Measurements from ENCODE around the gene LIN7B.

Gene LIN7B

DNA sequence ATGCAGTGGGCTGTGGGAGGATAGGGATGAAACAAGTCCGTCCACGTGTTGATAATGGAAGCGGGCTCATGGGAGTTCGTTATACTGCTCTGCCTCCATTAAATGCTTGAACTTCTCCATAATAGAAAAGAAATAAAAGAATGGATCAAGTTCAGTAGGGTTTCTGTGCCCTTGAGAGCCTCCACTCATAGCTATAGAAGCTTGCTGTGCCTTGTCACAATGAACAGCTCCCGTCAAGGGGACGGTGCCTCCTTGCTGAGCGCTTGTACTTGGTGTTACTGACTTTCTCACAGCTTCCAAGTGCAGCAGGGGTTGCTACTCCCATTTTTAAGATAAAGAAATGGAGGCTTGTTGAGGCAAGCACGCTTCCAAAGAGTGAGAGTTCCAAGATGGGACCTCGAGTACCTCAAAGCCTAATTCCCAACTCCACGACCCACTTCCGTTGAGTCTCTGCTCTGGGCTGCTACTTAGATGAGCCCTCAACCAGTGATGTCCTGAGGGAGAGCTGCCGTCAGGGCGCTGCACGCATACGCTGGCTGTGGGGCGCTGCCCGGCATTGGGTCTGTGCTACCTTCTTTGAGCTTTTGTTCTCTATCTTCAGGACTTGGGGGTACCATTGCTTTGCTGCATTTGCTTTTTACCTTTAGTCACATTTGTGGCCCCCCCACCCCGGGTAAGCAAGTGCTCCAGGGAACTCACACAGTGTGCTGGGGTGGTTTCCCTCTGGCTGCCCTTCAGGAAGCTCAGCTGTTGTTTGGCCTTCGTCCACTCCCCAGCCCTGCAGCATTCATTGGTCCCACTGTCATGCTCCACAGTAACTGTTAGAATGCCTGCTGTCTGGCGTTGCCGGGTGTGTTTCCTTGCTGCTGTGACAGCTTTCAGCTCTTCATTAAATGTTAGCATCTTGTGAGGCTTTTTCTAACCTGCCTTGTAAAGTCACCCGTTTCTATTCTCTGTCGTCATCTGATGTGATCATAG, 19.4 kb upstream of the LIN7B start:
- DNase-seq (ENCODE audit: low spot score) = no peak

DNA sequence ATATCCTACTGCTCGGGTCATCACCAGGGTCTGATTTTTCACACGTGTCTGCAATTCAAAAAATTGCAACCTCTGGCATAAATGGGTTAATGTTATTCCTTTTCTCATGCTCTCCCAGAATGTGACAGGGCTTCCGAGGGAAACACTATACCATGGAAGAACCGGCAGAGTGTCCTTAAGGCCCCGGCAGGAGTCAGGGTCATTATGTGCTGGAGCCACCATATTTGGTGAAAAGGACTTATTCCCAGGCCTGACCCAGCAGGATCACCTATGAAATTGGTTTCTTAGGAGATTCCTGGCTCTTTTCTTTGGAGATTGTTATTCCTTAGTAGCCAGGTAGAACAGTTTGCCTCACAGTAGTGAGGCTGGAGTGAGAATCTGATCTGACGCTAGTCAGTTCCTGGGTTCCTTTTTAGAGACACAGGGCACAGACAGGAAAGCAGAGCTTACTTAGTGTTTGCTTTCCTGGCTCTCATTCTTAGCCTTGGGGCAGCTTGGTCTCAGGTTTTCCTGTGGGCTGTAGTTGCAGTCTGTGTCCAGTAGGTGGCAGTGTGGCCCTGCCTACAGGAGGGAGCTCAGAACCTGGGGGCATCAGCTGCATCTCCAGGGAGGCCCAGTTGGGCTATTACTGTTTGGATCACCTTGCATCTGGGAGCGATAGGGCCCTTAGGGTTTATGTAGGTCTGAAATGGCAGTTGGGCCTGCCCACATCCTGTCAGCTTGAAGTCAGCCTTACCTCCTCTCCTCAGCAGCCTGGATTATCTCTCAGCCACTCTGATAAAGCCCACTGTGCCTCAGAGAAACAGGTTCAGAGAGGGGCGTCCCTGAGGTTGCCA, 16.5 kb upstream of the LIN7B start:
- peak; percentile 84 for DNase-seq (ENCODE audit: low spot score)

DNA sequence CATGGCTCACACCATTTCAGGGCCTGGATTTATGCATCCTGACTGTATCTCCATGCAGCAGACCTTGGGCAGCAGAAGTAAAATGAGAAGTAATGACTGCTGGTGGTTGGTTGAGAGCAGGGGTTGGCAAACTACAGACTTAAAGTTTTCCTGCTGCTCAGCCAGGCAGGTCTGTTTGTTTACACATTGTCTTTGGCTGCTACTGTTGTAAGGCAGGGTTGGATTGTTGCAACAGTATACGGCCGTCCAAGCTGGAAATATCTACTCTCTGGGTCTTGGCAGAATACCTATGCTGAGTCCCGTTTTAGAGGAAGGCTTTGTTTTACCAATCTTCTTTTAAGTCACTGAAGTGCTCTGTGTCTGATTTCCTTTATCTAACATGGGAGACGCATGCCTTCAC, 15.4 kb upstream of the LIN7B start:
- DNase-seq (ENCODE audit: low spot score) = no peak

DNA sequence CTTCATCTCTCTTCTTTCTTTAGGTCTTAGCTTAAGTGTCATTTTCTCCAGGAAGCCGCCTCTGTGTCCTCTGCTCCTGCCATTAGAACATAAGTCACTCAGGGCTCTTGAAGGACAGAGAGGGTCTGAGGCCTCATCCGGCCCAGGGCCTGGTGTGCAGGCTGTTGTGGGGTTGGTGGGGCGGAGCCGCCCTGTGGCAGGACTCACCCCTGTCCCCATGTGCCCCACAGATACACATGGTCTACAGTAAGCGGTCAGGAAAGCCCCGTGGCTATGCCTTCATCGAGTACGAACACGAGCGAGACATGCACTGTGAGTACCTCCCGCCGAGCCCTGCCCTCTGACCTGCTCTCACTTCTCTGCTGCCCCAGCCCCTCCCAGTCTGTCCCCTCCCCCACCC, 13.0 kb upstream of the LIN7B start:
- DNase-seq (ENCODE audit: low spot score) = peak; percentile 3

DNA sequence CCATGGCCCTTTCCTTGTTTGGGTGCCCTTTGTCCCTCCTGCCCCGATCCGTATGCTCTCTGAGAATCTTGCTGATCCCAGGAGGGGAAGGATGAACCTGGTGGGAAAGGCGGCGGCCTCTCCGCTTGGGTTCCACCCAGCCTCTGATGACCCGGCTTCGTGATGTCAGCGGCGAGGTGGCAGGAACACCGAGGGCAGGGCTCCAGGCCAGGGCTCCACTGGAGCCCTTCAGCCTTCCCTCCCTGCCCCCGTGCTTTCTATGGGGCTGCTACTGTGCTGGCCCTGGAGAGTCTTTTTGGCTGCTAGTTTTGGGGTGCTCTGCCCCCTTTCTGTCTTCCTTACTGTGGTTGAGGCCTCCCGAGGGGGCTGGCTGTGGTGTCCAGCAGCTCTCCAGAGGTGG, 11.9 kb upstream of the LIN7B start:
- DNase-seq (ENCODE audit: low spot score) = no peak

DNA sequence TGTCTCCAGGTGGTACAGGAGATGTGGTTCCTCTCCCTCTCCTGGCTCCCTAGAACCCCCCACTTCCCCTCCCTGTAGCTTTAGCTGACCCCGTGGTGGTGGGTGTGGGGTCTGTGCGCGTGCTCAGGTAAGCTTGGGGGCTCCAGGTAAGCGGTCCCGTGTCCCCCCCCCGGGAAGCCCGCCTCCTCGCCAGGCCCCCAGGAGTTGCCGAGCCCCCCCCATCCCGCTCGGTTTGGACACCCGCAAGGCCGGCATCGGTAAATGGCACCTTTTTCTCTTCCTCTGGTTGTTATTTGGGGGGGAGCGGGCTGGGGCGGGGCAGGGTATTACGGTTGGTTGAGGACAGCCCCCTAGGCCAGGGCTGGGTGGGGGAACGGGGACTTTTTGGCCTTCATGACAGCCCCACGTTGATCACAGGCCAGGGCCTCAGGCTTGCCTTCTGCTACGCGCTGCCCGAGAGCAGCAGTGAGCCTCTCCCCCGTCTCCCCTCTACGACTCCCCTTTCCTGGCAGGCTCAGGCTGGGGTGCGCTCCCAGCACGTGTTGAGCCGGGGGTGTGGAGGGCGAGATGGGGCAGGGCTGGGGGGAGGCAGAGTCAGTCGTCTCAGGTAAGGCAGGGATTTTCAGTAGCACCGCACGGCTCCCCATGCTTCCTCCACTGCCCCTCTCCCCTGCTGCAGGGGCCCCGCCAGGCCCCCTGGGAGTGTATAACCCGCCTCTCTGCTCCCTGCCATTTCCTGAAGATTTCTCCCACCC, 10.7 kb upstream of the LIN7B start:
- DNase-seq (ENCODE audit: low spot score) = no peak

DNA sequence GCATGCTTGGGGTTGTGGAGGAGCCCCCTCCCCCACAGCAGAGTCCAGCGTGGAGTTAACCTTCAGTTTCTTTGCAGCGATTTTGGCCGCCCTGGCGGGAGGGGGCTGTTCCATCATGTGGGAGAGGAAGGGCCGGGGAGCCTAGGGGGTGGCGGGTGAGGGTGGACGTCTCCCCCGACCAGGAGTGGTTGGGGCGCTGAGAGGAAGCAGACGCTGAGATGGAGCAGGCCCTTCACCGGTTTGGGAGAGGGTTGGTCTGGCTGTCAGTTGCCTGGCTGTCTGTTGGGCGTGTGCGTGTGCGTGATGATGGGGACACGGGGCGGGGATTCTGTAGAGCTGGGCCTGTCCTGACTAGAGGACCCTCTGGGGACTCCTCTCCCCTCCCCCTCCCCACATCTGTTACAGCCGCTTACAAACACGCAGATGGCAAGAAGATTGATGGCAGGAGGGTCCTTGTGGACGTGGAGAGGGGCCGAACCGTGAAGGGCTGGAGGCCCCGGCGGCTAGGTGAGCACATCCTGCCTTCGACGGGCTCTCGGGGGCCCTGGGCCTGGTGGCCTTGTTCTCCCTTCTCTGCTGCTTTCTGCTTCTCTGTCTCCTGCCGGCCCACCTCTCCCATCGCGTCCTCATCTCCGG, 9.8 kb upstream of the LIN7B start:
- DNase-seq (ENCODE audit: low spot score) = no peak

DNA sequence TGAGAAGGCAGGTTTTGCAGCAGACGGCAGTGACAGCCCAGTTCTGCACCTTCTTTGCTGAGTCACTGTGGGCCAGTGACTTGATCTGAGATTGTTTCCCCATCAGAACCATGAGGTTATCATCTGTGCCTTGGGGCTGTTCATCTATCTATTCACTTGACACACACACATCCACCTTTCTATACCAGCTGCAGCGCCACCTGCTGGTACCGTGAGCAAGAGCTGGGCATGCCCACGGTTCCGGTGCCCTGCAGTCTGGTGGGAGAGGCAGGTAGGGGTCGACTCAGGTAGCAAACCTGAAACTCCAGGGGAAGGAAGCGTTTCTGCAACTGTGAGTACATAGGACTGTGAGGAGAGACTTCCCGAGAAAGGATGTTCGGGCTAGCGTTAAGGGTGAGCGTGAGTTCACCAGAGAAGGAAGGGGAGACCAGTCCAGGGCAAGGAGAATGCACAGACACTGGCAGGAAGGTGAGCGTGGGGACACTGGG, 7.5 kb upstream of the LIN7B start:
- DNase-seq (ENCODE audit: low spot score) = peak; percentile 50

DNA sequence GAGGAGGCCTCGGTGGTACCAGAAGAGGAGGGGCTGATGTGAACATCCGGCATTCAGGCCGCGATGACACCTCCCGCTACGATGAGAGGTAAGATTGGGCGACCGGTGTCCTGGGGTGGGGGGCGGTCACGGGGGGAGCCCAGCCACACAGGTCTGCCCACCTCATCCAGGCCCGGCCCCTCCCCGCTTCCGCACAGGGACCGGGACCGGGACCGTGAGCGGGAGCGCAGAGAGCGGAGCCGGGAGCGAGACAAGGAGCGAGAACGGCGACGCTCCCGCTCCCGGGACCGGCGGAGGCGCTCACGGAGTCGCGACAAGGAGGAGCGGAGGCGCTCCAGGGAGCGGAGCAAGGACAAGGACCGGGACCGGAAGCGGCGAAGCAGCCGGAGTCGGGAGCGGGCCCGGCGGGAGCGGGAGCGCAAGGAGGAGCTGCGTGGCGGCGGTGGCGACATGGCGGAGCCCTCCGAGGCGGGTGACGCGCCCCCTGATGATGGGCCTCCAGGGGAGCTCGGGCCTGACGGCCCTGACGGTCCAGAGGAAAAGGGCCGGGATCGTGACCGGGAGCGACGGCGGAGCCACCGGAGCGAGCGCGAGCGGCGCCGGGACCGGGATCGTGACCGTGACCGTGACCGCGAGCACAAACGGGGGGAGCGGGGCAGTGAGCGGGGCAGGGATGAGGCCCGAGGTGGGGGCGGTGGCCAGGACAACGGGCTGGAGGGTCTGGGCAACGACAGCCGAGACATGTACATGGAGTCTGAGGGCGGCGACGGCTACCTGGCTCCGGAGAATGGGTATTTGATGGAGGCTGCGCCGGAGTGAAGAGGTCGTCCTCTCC, 6.3 kb upstream of the LIN7B start:
- no peak for DNase-seq (ENCODE audit: low spot score)

DNA sequence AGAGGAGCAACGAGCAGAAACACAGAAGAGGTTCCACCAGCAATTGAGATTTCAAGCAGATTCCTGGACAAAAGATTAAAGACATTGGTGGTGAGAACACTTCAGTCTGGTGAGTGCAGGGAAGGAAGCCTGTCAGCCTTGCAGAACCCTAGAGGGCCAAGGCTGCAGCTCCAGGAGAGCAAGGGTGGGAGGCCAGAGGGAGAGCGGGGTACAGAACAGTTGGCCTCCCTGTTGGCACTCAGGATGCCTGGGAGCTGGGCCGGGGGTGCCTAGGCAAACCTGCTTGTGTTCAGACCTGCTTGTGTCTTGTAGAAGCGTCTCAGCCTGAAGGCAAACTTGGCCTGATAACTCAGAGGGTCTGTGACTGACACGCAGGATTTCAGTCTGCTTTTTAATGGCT, 5.1 kb upstream of the LIN7B start:
- no peak for DNase-seq (ENCODE audit: low spot score)

DNA sequence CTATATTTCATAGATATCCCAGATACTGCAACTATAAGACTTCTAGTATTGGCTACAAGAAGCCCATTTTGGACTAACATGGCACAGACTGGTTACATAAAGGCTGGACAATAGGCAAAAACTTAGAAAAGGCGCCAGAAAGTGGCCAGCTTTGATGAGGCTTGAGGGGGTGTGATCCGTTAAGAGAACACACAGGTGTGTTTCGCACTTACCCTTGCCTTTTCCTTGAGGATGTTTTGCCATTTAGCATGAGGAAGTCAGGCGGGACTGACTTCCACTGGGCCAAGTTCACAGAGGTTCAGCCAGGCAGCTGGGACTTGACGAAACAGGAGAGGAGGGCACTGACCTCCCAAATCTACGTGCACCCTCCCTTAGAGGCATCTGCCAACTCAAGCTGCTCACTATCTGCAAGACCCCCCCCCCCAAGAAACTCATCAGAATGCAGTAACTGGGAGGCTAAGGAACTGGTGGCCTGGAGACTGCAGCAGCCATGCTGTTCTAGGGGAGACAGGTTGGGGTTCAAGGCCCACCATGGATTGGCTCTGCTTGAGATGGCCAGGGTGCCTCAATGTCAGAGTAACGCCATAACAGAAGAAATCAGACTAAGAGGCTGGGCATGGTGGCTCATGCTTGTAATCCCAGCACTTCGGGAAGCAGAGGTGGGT, 4.5 kb upstream of the LIN7B start:
- DNase-seq (ENCODE audit: low spot score) = no peak

DNA sequence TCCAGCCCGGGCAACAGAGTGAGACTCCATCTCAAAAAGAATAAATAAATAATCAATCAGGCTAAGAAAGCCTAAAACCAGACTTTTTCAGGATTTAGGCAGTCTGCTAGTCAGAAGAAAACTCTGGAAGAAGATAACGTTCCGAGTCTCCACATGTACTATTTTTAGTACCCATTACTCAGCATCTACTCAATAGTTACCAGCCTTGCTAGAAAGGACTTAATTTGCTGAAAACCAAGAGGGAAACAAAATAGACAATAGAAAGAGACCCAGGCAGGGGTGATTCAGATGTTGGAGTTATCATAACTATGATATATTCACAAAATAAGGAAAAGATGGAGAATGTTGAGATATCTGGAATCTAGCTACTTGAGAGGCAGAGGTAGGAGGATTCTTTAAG, 3.6 kb upstream of the LIN7B start:
- DNase-seq (ENCODE audit: low spot score) = no peak

DNA sequence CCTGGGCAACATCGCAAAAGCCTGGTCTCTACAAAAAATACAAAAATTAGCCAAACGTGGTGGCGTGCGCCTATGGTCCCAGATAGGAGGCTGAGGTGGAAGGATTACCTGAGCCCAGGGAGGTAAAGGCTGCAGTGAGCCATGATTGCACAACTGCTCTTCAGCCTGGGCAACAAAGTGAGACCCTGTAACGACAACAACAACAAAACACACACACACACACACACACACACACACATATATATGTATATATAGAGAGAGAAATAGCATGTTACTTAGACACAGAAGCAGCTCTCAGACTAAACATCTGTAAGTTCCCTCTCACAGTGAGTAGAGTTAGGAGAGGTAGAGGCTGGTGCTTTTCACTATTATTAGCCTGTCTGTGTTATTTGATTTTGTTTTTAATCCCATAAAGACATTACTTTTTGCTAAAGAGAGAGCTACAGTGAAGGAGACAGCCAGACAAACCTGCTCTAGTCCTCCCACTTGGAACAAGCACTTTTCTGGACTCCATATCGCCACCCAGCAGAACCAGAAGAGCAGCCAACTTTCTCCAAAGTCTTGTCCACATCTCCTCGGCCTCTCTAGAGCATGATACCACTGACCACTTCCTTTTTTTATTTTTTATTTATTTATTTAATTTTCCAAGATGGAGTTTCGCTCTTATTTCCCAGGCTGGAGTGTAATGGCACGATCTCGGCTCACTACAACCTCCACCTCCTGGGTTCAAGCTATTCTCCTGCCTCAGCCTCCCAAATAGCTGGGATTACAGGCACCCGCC, 2.8 kb upstream of the LIN7B start:
- DNase-seq (ENCODE audit: low spot score) = no peak

DNA sequence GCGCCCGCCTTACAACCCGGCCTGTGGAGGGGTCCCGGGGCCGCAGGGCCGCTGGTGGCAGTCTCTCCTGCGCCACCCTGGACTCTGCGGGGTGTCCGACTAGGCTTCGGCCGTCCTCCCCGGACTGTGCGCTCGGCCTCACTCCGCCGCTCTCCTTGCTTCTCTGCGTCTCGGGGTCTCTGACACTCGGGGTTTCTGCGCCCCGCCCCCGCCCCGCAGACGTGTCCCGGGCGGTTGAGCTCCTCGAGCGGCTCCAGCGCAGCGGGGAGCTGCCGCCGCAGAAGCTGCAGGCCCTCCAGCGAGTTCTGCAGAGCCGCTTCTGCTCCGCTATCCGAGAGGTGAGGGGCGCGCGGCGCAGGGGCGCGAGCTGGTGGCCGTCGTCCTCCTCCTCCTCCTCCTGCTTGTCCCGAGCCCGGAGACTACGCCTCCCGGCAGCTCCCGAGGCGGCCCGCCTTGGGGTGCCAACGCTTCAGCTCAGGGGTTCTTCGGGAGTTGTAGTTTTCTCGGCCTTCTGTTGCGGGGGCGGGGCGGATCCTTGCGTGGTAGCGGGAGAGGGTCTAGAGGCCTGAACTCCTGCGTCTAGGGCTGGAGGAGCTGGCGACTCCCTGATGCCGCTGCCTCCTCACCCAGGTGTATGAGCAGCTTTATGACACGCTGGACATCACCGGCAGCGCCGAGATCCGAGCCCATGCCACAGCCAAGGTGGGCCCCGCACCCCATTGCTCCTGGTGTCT, 627 bp downstream of the LIN7B start:
- peak; percentile 64 for DNase-seq (ENCODE audit: low spot score)

DNA sequence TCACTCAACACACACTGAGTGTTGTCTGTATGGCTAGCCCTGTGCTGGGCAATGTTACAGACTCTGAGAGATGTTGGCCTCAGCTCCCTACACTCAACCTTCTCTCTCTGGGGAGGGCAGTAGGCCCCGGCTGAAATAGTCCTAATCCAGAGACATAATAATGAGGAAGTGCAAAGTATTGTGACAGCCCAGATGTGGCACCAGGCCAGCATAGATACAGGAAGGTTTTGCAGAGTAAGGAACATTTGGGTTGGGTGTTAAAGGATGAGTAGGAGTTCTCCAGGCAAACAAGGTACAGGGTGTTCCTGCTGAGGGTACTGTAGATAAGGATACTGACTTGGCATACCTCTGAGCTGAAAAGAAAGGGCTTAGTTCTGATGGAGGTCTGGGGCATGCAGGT, 2.4 kb downstream of the LIN7B start:
- no peak for DNase-seq (ENCODE audit: low spot score)

DNA sequence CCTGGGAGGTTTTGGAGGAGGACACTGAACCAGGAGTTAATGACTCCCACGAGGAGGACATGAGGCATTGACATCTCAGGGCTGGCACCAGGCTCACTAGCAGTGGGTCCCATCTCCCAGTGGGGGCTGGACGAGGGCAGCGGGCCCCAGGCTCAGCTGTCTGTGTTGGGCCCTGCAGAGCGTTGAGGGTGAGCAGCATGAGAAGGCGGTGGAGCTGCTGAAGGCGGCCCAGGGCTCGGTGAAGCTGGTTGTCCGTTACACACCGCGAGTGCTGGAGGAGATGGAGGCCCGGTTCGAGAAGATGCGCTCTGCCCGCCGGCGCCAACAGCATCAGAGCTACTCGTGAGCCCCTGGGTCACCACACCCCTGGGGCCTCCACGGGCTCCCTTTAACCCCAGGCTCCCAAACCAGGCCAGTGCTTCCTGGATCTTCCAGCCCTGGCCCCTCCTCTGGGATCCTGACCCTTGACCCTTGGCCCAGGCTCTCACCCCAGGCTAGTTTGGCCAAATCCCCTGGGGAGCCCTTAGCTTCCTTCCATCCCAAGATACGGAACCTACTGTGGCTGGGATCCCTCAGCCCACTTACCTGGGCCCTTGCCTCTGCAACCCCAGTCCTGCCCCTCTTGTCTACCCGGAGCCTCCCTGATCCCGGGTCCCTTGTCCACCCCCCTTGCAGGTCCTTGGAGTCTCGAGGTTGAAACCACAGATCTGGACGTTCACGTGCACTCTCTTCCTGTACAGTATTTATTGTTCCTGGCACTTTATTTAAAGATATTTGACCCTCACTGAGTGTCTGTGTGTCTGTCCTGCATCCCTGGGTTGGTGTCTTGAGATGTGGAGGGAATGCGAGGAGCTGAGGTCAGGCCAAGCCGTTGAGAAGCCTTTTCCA, 3.8 kb downstream of the LIN7B start:
- DNase-seq (ENCODE audit: low spot score) = no peak

DNA sequence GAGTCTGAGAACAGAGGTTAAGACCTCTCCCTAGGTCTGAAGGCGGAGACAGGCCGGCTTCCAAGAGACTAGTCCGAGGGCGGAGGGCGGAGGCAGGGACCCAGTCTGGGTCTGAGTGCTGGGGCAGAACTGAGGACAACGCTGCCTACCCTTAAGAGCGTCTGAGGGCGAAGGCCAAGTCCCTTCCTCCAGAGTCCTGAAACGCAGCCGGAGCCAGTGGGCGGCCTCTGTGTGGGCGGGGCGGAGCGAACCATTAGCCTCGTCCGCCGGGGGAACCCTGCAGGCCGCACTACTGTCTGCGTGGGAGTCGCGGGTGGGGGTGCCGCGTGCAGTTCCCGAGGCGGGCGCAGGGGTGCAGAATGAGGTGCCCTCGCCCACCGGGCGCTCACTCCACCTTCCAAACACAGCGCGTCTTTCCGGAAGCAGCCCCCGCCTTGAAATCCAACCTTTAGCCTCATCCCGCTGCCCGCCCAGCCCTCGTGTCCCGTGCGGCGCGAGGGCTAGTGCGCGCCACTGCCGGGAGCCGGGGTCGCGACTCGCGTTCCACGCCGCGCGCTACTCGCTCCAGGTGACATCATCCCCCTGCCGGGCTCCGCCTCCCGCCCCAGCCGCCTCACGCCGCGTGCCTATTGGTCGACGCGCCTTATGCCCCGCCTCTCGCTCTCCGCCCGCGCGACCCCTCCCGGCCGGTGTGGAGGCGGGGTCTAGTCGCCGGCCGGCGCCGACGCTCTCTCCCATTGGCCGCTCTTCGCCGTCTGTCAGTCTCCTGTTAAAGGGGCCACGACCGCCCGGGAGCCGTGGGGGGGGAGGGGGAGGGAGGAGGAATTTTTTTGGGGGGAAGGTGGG, 4.6 kb downstream of the LIN7B start, which contains the start of gene C19orf73:
C19orf73 (minus strand) TSS at position 579 of the 846 bp plus-strand sequence; CDS start at position 458, 121 bp downstream.
- DNase-seq (ENCODE audit: low spot score) = peak; percentile 99

Measured in AG20443 (cell line).